HL-60 (cell line): ENCODE data around the gene ELOVL6.
"Not testable (repeated sequence)": the region's sequence is repeated elsewhere in the genome, so short reads cannot be mapped to it uniquely, and the experiment has no call there.

Experiments
- DNase-seq, 2 experiments: peaks; one replicate each; pipeline ENCODE4 v3.0.0-alpha.2; 2010 to 2020; ENCODE audit warnings: low read depth in 1 of 2, low spot score in 1 of 2
- H3K27ac ChIP-seq: fragments of 250-450 bp; sonication (Bioruptor Pico); replicated peaks from 2 replicates; pipeline ENCODE4 v1.5.1; 2020; ENCODE audit warnings: mild to moderate bottlenecking, moderate library complexity
- H3K27me3 ChIP-seq: fragments of 250-450 bp; sonication (Bioruptor Pico); 2 replicates; pipeline ENCODE4 v1.5.1; 2021; ENCODE audit warnings: mild to moderate bottlenecking, moderate library complexity; ENCODE audit not compliant: insufficient read depth, poor library complexity, severe bottlenecking
- H3K4me3 ChIP-seq: replicated peaks from 2 replicates; pipeline ENCODE4 v1.5.1; 2011; ENCODE audit warnings: mild to moderate bottlenecking, control low read depth, low read length; ENCODE audit not compliant: insufficient read depth
- CTCF ChIP-seq: IDR thresholded peaks from one replicate; pipeline ENCODE4 v1.5.1; 2011; ENCODE audit warnings: low read length, control low read depth, inconsistent platforms; ENCODE audit not compliant: insufficient read depth
- GABPA ChIP-seq: IDR thresholded peaks from 2 replicates; pipeline ENCODE4 v1.6.1; 2012; ENCODE audit warnings: low read depth
- POLR2AphosphoS5 ChIP-seq: IDR thresholded peaks from 2 replicates; pipeline ENCODE4 v1.6.1; 2012; ENCODE audit warnings: low read depth
- SPI1 ChIP-seq: IDR thresholded peaks from 2 replicates; pipeline ENCODE4 v1.6.1; 2012; ENCODE audit warnings: low read depth, mild to moderate bottlenecking, borderline replicate concordance
- TF ChIP-seq, protein P1 (sequence below): IDR thresholded peaks from 2 replicates; pipeline ENCODE4 v1.6.1; 2012; ENCODE audit warnings: low read depth; ENCODE audit not compliant: insufficient replicate concordance

The ELOVL6 gene

GRCh38 chr4:110196206-110196870, 2.1 kb downstream of the ELOVL6 start:
- TF ChIP-seq POLR2AphosphoS5 = no peak
- TF ChIP-seq SPI1 = peak; percentile 26; the same call in 1 of the 2 replicates
- no peak for TF ChIP-seq CTCF
- DNase-seq = no peak
- Histone ChIP-seq H3K27me3 (peaks cover 33% of the 10 kb centered on the region), H3K27ac (no peak overlapping the region), H3K4me3 (peak overlapping the region; percentile 75)

GRCh38 chr4:110195561-110196205, 2.7 kb downstream of the ELOVL6 start:
- no peak for DNase-seq
- Histone ChIP-seq H3K4me3 (peak overlapping the region; percentile 75), H3K27me3 (peaks cover 33% of the 10 kb centered on the region), H3K27ac (no peak overlapping the region)
- TF ChIP-seq GABPA = no peak
- no peak for TF ChIP-seq SPI1
- TF ChIP-seq, protein P1, sequence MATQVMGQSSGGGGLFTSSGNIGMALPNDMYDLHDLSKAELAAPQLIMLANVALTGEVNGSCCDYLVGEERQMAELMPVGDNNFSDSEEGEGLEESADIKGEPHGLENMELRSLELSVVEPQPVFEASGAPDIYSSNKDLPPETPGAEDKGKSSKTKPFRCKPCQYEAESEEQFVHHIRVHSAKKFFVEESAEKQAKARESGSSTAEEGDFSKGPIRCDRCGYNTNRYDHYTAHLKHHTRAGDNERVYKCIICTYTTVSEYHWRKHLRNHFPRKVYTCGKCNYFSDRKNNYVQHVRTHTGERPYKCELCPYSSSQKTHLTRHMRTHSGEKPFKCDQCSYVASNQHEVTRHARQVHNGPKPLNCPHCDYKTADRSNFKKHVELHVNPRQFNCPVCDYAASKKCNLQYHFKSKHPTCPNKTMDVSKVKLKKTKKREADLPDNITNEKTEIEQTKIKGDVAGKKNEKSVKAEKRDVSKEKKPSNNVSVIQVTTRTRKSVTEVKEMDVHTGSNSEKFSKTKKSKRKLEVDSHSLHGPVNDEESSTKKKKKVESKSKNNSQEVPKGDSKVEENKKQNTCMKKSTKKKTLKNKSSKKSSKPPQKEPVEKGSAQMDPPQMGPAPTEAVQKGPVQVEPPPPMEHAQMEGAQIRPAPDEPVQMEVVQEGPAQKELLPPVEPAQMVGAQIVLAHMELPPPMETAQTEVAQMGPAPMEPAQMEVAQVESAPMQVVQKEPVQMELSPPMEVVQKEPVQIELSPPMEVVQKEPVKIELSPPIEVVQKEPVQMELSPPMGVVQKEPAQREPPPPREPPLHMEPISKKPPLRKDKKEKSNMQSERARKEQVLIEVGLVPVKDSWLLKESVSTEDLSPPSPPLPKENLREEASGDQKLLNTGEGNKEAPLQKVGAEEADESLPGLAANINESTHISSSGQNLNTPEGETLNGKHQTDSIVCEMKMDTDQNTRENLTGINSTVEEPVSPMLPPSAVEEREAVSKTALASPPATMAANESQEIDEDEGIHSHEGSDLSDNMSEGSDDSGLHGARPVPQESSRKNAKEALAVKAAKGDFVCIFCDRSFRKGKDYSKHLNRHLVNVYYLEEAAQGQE = no peak
- no peak for TF ChIP-seq POLR2AphosphoS5
- TF ChIP-seq CTCF = no peak

GRCh38 chr4:110193822-110194761, 4.3 kb downstream of the ELOVL6 start:
- H3K4me3 ChIP-seq = no peak overlapping the region
- H3K27me3 ChIP-seq = peaks cover 26% of the 10 kb centered on the region
- TF ChIP-seq, protein P1 = no peak
- TF ChIP-seq SPI1 (no peak), POLR2AphosphoS5 (no peak), GABPA (no peak), CTCF (no peak)
- no peak overlapping the region for H3K27ac ChIP-seq
- DNase-seq = no peak

DNA sequence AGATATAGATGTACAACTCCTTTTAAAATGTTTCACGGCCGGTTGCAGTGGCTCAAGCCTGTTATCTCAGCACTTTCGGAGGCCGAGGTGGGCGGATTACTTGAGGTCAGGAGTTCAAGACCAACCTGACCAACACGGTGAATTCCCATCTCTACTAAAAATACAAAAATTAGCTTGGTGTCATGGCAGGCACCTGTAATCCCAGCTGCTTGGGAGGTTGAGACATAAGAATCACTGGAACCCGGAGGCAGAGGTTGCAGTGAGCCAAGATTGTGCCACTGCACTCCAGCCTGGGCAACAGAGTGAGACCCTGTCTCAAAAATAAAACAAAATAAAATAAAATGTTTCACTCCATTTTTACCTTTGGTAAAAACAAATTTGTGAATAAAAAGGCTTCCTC, 5.1 kb downstream of the ELOVL6 start:
- peaks cover 20% of the 10 kb centered on the region for H3K27me3 ChIP-seq
- H3K27ac ChIP-seq, H3K4me3 ChIP-seq, DNase-seq: not testable (repeated sequence)
